Activated CD8-positive, alpha-beta memory T cell treated with anti-CD3 and anti-CD28 coated beads, Interleukin-2, amount 50 U/mL, for 1 hour (primary cell): ENCODE measurements around the gene ZNF524.

Experiments
- DNase-seq: peaks from one replicate; pipeline ENCODE4 v3.0.0-alpha.2; 2020; ENCODE audit errors: extremely low read depth

The ZNF524 gene

DNA sequence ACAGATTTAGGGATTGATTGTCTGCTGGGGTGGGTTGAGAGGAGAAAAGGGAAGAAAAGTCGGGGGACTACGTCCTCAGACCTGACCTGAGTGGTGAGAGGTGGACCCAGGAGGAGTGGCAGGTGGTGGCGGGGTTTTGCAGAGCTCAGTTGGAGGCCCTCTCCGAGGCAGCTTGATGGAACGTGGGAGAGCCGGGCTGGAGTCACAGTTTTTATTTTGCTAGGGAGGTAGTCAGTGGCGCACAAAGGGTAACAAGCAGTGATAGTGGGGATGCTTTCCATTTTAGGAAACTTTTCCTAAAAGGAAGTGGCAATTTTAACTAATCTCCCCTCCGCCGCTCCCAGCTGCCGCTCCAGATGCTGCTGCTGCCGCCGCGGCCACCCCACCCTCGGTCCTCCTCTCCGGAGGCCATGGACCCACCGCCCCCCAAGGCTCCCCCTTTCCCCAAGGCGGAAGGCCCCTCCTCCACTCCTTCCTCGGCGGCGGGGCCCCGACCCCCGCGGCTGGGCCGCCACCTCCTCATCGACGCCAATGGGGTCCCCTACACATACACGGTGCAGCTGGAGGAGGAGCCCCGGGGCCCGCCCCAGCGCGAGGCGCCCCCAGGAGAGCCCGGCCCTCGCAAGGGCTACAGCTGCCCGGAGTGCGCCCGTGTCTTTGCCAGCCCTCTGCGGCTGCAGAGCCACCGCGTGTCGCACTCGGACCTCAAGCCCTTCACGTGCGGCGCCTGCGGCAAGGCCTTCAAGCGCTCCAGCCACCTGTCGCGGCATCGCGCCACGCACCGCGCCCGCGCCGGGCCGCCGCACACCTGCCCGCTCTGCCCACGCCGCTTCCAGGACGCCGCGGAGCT lies 42.3 kb downstream of the ZNF524 start:
- no peak for DNase-seq

DNA sequence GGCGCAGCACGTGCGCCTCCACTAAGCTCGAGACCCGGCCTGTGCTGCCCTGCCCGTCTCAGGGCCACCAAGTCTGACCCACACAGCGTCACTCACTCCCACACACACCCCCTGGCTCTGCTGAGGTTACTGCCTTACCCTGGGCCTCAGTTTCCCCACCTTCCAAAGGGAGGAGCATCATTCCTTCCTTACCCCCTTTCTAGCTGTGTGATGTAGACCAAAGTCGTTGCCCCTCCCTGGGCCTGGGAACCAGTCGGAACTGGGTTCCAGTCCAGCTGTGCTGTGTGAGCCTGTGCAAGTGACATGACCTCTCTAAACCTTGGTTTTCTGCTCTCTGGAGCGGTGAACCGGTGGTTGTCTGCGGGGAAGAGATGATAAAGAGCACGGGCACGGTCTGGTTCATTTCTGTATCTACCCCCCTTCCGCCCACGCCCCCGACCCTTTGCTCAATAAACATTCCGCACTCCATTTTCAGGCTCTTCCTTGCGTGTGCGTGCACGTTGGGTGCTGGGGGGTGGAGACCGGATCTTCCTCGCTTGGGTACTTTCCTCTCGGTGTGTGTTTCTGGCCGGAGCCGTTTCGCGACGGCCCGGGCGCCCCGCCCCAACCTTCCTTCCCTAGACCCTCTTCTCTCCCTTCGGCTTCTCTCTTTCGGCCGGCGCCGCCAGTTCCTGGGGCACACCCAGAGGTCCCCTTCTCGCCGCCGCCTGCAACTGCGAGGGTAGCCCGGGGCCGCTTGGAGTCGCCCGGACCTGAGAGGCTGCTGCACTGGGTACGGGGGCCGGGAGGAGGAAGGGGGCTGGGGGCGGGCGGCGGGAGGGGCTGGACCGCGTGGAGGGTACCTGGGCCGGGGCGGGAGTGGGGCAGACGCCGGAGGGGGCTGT lies 43.2 kb downstream of the ZNF524 start, which contains the start of gene ZNF581:
TSS of gene ZNF581 (plus strand) at position 647 of the 884 bp plus-strand sequence. CDS start 923 bp downstream, outside the sequence.
- no peak for DNase-seq

DNA sequence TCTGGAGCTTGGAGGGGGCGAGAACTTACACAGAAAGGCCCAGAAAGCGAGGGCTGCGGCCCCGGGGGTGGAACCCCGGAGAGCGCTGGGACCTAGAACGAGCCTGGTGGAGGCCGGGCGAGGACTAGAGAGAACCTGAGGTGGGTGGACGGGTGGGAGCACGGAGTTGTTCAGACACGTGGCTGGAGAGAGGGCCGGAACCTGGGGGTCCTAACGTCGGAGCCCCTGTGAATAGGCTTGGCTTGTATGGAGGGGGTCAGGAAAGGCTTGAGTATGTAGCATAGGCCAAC lies 43.7 kb downstream of the ZNF524 start:
- DNase-seq, result no peak

DNA sequence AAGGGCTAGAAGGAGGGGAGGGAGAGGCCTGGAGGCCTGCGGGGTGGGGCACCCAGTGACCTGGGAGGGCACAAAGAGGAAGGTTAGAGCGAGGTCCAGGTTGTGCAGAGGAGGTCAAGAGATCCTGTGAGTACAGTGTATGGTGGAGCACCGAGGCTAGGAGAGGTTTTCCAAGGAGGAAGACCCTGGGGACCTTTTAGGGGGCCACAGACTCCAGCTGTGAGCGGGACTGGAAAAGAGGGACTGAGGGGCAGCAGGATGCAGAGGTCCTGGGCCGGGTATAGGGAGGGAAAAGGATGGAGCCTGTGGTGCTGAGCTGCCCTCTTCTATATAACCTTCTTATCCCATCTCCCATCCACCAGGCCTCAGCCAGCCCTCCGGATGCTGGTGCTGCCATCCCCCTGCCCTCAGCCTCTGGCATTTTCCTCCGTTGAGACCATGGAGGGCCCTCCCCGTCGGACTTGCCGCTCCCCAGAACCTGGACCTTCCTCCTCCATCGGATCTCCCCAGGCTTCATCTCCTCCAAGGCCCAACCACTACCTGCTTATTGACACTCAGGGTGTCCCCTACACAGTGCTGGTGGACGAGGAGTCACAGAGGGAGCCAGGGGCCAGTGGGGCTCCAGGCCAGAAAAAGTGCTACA lies 44.2 kb downstream of the ZNF524 start:
- DNase-seq, result no peak

GRCh38 chr19:55644842-55645511 lies 44.9 kb downstream of the ZNF524 start:
- DNase-seq, result no peak

DNA sequence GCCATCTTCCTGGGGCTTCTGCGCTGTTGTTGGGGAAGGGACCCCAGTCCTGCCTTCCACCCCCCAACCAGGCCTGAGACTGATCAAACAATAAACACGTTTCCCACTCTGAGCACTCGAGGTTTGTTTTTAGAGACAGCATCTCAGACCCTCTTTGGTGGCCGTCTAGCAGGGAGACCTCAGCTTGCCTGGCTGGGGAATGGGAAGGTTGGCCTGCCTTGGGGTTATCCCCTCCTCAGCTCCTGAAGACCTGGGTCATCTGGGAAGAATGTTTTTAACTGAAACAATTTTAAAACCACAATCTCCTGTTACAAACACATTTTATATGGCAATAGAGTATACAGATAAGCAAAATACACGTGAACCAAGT lies 45.4 kb downstream of the ZNF524 start:
- DNase-seq, result no peak

DNA sequence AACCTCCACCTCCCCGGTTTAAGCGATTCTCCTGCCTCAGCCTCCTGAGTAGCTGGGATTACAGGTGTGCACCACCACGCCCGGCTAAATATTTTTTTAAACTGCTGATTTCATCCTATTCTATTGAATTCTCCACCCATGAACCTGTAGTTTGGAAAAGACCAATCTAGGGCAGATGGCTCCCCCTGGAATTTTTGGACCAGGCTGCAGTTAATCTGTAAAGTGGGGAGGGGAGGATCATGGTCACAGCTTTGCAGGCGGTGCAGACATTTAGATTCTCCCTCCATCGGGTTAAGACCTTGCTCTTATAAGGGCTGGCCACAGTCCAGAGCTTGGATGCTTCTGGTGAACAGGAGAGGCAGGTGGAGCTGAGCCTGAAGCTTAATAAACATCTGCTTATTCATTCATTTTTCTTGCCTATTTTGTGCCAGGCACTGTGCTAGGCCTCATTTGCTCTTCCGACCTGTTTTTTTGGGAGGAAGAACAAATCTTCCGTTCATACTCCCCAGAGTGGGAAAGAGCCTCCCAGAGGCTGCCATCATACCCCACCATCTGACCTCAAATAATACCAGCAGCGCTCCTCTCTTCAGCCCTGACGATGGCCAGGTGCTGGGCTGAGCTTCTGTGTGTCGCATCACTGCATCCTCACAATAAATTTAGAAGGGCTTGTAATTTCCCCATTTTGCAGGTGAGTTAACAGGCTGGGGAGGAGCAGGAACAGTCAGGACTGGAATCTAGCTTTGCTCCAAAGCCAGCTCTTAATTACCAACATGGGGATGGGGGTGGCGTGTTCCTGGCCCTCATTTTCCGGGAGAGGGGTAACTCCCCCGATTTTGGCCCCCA lies 47.0 kb downstream of the ZNF524 start:
- no peak for DNase-seq

DNA sequence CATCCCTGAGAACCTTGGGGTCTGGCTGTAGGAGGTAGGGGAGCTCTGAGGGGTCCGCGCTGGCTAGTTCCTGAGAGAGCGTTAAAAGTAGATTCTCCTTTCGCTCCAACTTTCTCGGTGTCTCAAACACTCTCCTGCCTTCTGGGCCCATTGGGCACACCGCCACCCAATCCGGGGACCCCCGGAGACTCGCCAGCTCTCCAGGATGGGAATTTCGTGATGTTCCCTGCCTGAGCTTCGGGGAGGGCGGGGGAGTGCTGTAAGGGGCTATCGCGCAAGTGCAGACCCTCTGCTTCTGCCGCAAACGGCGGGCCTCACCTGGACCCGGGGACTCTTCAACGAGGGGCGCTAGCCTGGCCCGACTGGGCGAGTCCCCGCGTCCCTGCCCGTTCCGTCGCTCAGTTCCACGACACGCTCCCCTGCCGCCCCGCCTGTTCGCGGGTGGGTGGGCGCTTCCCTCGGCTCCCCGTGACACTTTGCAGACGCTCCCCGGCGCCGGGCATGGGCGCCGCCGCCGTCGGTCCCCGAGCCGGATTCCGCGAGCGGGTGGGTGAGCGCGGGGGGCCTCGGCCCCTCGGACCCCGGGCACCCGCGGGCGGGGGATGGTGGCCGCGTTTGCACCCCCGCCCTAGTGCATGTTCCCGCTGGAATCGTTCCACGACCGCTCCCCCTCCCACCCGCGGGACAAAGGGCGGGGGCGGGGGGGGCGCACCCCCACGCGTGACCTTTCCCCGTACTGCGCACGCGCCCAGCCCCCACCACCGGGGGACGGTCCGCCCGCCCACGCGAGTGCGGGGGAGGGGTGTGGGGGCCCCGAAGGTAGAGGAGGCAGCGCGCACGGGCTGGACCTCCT lies 47.9 kb downstream of the ZNF524 start, which contains the start of gene CCDC106:
TSS of gene CCDC106 (plus strand) at position 481 of the 853 bp plus-strand sequence. CDS start 835 bp downstream, outside the sequence.
- DNase-seq, result no peak

DNA sequence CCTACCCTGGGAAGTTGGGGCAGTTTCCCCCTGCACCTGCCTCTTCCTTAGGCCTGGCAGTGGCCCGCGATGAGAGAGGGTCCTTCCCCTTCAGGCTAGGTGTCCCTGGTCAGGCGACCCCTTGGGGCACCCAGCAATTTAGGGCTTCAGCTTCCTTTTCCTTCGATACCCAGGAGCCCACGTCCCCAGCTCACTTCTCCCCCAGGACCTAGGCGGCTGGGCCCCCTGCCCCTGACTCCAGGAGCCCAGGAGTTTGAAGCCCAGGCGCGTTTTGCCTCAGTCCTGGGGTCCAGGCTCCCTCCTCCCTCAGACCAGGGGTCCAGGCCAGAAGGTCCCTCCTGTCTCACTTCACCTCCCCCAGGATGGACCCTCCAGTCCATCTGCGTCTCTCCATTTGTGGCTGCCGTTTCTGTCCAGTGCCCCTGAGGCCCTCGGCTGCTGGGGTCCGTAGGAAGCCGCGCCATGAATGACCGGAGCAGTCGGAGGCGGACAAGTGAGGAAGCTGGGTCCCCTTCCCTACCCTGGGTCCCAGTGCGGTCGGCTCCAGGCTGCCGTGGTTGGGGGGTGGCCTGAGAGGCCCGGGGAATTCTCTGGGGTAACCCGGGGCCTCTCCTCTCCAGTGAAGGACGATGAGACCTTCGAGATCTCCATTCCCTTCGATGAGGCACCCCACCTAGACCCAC lies 48.6 kb downstream of the ZNF524 start:
- no peak for DNase-seq

DNA sequence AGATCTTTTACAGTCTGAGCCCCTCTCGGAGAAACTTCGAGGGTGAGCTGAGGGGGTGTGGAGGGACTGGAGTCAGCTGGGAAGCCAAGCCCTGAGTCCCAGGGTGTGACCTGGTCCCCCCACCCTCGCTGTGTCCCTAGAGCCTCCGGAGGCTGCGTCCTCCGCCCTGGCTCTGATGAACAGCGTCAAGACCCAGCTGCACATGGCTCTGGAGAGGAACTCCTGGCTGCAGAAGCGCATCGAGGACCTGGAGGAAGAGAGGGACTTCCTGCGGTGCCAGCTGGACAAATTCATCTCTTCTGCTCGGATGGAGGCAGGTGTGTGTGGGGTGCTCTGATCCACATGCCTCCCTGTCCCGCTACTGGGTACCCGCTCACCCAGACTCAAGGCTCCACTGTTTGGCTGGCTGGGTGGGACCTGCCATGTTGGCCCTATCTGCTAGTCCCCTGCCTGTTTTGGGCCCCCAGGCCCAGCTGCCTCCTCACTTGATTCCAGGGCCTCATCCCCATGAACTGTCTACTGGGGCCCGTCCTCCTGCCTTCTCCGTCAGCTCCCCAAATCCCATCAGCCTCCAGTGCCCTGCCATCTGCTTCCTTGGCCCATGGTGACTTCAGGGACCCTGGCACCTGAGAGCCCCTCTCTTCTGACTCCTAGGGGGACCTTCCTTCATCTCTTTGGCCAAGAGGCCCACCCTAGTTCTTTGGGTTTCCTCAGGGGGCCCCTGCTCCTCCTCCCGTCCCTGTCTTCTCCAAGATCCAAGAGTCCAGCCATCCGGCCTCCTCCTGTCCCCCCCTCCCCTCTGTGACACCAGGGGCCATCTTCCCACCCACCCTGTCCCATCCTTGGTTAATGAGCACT lies 49.4 kb downstream of the ZNF524 start:
- DNase-seq, result no peak

- no peak for DNase-seq
These were observed 50.1 kb downstream of the ZNF524 start for GRCh38 chr19:55650126-55650557.

- no peak for DNase-seq
These were observed 50.6 kb downstream of the ZNF524 start for GRCh38 chr19:55650602-55651230.

GRCh38 chr19:55651236-55651635 lies 51.1 kb downstream of the ZNF524 start:
- DNase-seq, result no peak

DNA sequence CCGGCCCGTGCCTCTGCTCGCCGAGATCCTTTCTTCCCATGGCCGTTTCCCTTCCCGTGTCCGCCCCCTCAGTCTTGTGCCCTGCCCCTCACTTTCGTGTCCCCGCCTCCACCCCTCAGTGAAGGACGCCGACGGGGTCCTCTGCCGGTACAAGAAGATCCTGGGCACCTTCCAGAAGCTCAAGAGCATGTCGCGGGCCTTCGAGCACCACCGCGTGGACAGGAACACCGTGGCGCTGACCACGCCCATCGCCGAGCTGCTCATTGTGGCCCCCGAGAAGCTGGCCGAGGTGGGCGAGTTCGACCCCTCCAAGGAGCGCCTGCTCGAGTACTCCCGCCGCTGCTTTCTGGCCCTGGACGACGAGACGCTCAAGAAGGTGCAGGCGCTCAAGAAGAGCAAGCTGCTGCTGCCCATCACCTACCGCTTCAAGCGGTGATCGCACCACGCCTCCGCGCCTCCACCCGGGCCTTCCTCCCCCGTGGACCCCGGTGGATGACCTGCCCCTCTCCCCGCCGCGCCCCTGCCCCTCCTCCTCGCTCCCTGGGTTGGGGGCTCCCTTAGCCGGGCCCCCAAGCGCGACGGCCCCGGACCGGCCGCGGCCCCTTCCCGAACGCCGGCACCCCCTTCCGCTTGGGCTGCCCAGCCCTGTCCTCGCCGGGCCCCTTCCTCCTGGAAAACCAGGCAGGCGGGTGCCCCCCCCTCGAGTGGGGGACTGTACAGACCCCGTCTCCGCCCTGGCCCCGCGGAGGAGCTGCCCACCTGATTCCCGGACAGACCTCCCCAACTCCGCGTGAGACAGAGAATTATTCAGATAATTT lies 52.4 kb downstream of the ZNF524 start:
- no peak for DNase-seq
